Mucosa of rectum (tissue), 2 donors: Measurements from ENCODE around the gene OPTC.
A peak's percentile ranks its signal among the peaks of the same experiment; 100 is the strongest.

Experiments
- H3K27ac ChIP-seq, 2 donors: one replicate each; pipeline ENCODE4 v1.7.0; 2013; ENCODE audit warnings: inconsistent platforms in 2 of 2, low read depth in 2 of 2, low read length in 2 of 2
- H3K27me3 ChIP-seq, 2 donors: one replicate each; pipeline ENCODE4 v1.7.0; 2013; ENCODE audit warnings: low read length in 2 of 2; ENCODE audit not compliant: control insufficient read depth in 2 of 2, insufficient read depth in 2 of 2
- H3K36me3 ChIP-seq, 2 donors: one replicate each; pipeline ENCODE4 v1.7.0; 2013; ENCODE audit warnings: low read length in 2 of 2; ENCODE audit not compliant: control insufficient read depth in 2 of 2, insufficient read depth in 2 of 2
- H3K4me1 ChIP-seq, 2 donors: one replicate each; pipeline ENCODE4 v1.7.0; 2013; ENCODE audit warnings: low read length in 2 of 2, mild to moderate bottlenecking in 1 of 2; ENCODE audit not compliant: control insufficient read depth in 2 of 2, insufficient read depth in 2 of 2
- H3K4me3 ChIP-seq, 2 donors: one replicate each; pipeline ENCODE4 v1.7.0; 2013; ENCODE audit warnings: low read length in 2 of 2
- H3K9ac ChIP-seq, 2 donors: one replicate each; pipeline ENCODE4 v1.7.0; 2013; ENCODE audit warnings: low read length in 2 of 2, low read depth in 1 of 2, mild to moderate bottlenecking in 1 of 2
- H3K9me3 ChIP-seq, 2 donors: one replicate each; pipeline ENCODE4 v1.7.0; 2013; ENCODE audit warnings: low read length in 2 of 2; ENCODE audit not compliant: control insufficient read depth in 2 of 2
- donor health status: healthy.
- donor health status: Normal muscosa, but diverticular disease.

OPTC gene

DNA sequence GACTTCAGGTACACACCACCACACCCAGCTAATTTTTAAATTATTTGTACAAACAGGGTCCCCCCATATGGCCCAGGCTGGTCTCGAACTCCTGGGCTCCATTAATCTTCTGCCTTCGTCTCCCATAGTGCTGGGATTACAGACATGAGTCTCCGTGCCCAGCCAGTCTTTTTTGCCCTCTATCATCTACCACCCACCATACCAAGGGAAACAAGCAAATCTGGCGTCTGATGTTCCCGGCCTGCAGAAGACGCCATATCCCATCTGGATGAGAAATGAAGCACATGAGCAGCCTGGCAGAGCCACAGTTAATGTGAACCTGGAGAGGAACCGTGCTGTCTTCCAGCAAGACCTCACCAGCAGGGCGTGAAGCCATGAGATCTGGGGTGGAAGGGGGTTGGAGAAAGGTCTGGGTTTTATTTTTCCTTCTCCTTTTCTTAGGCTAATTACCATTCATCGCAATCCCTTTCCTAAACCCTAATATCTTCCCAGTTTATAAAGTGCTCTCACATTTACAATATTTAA, 20.1 kb upstream of the OPTC start:
- Histone ChIP-seq H3K27ac (no peak overlapping the region), H3K36me3 (no peaks in the 10 kb centered on the region), H3K4me3 (no peak overlapping the region), H3K4me1 (peaks cover 3 to 4% of the 10 kb centered on the region in 2 donors), H3K27me3 (peaks cover 0 to under 1% of the 10 kb centered on the region in 2 donors), H3K9ac (no peak overlapping the region), H3K9me3 (no peaks in the 10 kb centered on the region)

GRCh38 chr1:203475012-203475981, 18.7 kb upstream of the OPTC start, which contains the start of gene PRELP:
Gene PRELP (plus strand): TSS chr1:203475806. CDS start chr1:203483185, 7,379 bp downstream.
- peak within 1 kb of the TSS; percentile 43 to 51 for H3K4me3 ChIP-seq
- peak within 1 kb of the TSS; percentile 53 to 57 for H3K27ac ChIP-seq
- H3K9ac ChIP-seq, result peak within 1 kb of the TSS in 1 of 2 donors; percentile 46
- H3K27me3 ChIP-seq, result peaks cover 0 to 4% of the 10 kb centered on the region in 2 donors
- no peaks in the 10 kb centered on the region for H3K9me3 ChIP-seq
- peaks cover 6 to 7% of the 10 kb centered on the region in 2 donors for H3K4me1 ChIP-seq
- no peaks in the 10 kb centered on the region for H3K36me3 ChIP-seq

DNA sequence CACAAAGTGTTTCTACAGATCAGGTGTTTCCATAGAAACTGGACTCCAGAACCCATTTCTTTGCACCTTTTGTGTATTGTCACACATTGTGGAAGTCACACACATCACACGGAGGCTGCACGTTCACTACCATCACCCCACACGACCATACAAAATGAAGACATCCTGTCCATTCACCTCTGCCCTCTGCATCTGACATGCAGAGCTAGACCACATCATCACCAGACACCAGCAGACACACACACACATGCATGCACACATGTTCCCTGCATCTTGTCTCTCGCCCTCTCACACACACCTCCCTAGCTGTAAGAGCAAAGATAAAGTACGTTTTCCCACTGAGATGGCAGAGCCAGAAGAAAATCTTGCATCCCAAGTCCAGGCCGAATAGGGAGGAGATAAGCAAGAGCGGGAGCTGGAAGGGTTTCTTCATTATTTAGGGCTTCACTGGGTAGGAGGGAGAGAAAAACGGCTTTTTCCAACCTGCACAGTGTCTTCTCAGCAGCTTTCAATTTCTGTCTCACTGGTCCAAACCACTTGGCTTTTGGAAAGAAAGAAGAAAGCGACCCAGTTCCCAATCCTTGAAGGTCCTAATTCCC, 17.6 kb upstream of the OPTC start:
- H3K9ac ChIP-seq, result peak overlapping the region in 1 of 2 donors; percentile 46
- peak overlapping the region; percentile 43 to 51 for H3K4me3 ChIP-seq
- H3K4me1 ChIP-seq, result peaks cover 11 to 15% of the 10 kb centered on the region in 2 donors
- H3K9me3 ChIP-seq, result no peaks in the 10 kb centered on the region
- H3K27ac ChIP-seq, result peak overlapping the region; percentile 34 to 53
- no peaks in the 10 kb centered on the region for H3K36me3 ChIP-seq
- peaks cover 0 to 4% of the 10 kb centered on the region in 2 donors for H3K27me3 ChIP-seq

- no peak overlapping the region for H3K9ac ChIP-seq
- H3K4me1 ChIP-seq, result peaks cover 14 to 18% of the 10 kb centered on the region in 2 donors
- peak overlapping the region; percentile 27 to 30 for H3K27ac ChIP-seq
These were observed 16.2 kb upstream of the OPTC start for GRCh38 chr1:203477748-203478147.

DNA sequence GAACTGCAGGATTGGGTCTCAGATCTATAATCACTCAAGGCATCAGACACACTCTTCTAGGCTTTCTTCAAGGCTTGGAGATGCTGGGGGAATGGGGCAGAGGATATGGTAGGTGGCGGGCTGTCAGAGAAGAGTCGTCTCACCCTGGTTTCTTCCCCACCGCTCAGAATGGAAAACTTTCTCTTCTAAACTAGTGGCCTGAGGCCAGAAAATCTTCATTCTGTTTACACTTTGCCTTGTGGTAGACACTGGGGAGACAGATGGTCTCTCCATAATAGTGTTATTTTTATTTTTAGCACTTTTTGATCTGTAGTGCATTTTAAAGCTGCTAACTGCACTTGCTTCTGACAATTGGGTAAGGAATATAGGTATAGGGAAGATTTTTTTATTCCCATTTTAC, 15.7 kb upstream of the OPTC start:
- no peaks in the 10 kb centered on the region for H3K36me3 ChIP-seq
- H3K4me1 ChIP-seq, result peaks cover 14 to 18% of the 10 kb centered on the region in 2 donors
- H3K27me3 ChIP-seq, result peaks cover 0 to 4% of the 10 kb centered on the region in 2 donors
- H3K9me3 ChIP-seq, result no peaks in the 10 kb centered on the region
- no peak overlapping the region for H3K9ac ChIP-seq
- H3K27ac ChIP-seq, result peak overlapping the region in 1 of 2 donors; percentile 30
- H3K4me3 ChIP-seq, result no peak overlapping the region

More at GRCh38 chr1:203477748-203478147, 16.2 kb upstream of the OPTC start:
- peak overlapping the region in 1 of 2 donors; percentile 9 for H3K4me3 ChIP-seq
- no peaks in the 10 kb centered on the region for H3K9me3 ChIP-seq
- H3K36me3 ChIP-seq, result no peaks in the 10 kb centered on the region
- peaks cover 0 to 4% of the 10 kb centered on the region in 2 donors for H3K27me3 ChIP-seq

- peaks cover 14 to 18% of the 10 kb centered on the region in 2 donors for H3K4me1 ChIP-seq
- H3K9me3 ChIP-seq, result no peaks in the 10 kb centered on the region
- no peak overlapping the region for H3K4me3 ChIP-seq
- no peak overlapping the region for H3K9ac ChIP-seq
- H3K36me3 ChIP-seq, result no peaks in the 10 kb centered on the region
- peak overlapping the region in 1 of 2 donors; percentile 48 for H3K27ac ChIP-seq
- H3K27me3 ChIP-seq, result peaks cover 0 to 4% of the 10 kb centered on the region in 2 donors
These were observed 15.0 kb upstream of the OPTC start for GRCh38 chr1:203478986-203479385.

DNA sequence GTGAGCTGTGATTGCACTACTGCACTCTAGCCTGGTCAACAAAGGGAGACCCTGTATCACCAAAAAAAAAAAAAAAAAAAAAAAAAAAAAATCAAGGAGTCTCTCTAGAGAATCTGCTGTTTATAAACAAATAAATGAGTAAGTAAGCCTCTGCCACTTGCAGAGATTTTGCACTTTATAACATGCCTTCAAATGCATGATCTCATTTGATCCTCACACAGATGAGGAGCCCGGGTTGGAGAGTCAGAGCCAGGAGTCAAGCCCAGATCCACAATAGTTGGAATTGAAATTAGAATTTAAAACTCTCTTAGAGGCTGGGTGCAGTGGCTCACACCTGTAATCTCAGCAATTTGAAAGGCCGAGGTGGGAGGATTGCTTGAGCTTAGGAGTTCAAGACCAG, 14.3 kb upstream of the OPTC start:
- Histone ChIP-seq H3K27me3 (peaks cover 0 to 4% of the 10 kb centered on the region in 2 donors), H3K9ac (no peak overlapping the region), H3K36me3 (no peaks in the 10 kb centered on the region), H3K27ac (no peak overlapping the region), H3K9me3 (no peaks in the 10 kb centered on the region), H3K4me1 (peaks cover 14 to 18% of the 10 kb centered on the region in 2 donors), H3K4me3 (no peak overlapping the region)

- no peaks in the 10 kb centered on the region for H3K9me3 ChIP-seq
These were observed 13.9 kb upstream of the OPTC start for GRCh38 chr1:203480084-203480483.

GRCh38 chr1:203480525-203481084, 13.3 kb upstream of the OPTC start:
- Histone ChIP-seq H3K27me3 (peaks cover 0 to 4% of the 10 kb centered on the region in 2 donors), H3K4me3 (no peak overlapping the region), H3K9me3 (no peaks in the 10 kb centered on the region), H3K36me3 (no peaks in the 10 kb centered on the region), H3K4me1 (peaks cover 14% of the 10 kb centered on the region in 2 donors), H3K9ac (no peak overlapping the region), H3K27ac (peak overlapping the region; percentile 38 to 49)

More at GRCh38 chr1:203480084-203480483, 13.9 kb upstream of the OPTC start:
- Histone ChIP-seq H3K4me1 (peaks cover 14 to 16% of the 10 kb centered on the region in 2 donors), H3K27me3 (peaks cover 0 to 4% of the 10 kb centered on the region in 2 donors), H3K27ac (peak overlapping the region; percentile 20 to 49), H3K9ac (no peak overlapping the region), H3K4me3 (no peak overlapping the region), H3K36me3 (no peaks in the 10 kb centered on the region)
